ENCODE results near the gene ADPGK.

Gene ADPGK

DNA sequence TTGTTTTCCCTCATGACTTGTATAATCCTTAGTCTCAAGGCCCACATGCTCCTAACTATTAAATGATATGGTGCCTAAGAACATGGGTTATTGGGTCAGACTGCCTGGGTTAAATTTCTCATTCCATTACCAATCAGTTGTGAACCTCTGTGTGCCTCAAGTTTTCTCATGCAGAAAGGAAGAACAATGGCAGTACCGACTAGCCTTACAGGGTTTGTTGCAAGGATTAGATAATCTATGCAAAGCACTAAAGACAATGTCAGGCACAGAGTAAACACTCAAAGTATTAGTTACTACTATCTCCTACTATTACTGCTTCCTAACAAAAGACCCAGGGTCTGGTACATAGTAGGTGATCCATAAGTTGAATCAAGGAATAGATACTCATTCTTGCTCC lies 12.2 kb downstream of the ADPGK start:
- no peaks in the 10 kb centered on the region for H3K27me3 ChIP-seq (replicated peaks; ENCODE audit: control insufficient read depth, insufficient read depth, low read length)
- no peak overlapping the region for H3K9ac ChIP-seq (ENCODE audit: low read length)
- no peaks in the 10 kb centered on the region for H3K4me1 ChIP-seq (ENCODE audit: control insufficient read depth, insufficient read depth, low read length)
- H3K4me3 ChIP-seq (ENCODE audit: low read length): no peak overlapping the region
- no peak for DNase-seq (ENCODE audit: low read depth)
- peaks cover 92% of the 10 kb centered on the region for H3K36me3 ChIP-seq (ENCODE audit: control insufficient read depth, insufficient read depth, low read length, severe bottlenecking)
- peaks cover 23% of the 10 kb centered on the region for H3K9me3 ChIP-seq (ENCODE audit: control insufficient read depth, low read length)

DNA sequence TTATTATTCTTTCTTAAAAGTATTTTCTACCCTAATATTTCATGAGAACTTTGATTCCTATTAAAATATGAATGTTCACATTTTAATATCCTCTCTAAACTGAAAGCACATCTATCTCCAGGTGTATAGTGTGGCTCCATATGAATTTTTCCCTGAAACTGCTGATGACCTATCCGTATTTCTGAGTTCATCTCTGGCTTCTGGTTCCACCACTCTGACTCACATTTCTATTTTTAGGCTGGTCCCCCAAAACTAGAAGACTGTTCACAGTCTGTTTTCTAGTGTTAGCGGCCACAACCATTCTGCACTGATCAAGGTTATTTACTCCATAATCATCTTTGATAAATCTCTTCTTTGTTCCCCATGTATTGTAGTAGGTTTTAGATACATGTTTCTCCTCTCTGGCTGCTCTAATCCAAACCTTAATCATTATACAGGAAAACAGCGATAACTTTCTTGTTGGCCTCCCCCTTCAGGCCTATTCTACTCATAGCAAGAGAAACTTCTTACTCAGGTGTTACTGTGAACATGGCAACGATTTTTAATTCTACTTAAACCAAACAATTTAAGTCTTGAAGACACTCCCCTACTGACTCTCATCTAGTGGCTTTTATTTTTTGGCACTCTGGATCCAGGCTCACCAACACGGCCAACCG lies 12.8 kb downstream of the ADPGK start:
- no peak overlapping the region for H3K9ac ChIP-seq (ENCODE audit: low read length)
- H3K4me1 ChIP-seq (ENCODE audit: control insufficient read depth, insufficient read depth, low read length): no peaks in the 10 kb centered on the region
- peaks cover 24% of the 10 kb centered on the region for H3K9me3 ChIP-seq (ENCODE audit: control insufficient read depth, low read length)
- no peak for DNase-seq (ENCODE audit: low read depth)
- H3K27me3 ChIP-seq (replicated peaks; ENCODE audit: control insufficient read depth, insufficient read depth, low read length): no peaks in the 10 kb centered on the region
- H3K4me3 ChIP-seq (ENCODE audit: low read length): no peak overlapping the region
- H3K36me3 ChIP-seq (ENCODE audit: control insufficient read depth, insufficient read depth, low read length, severe bottlenecking): peaks cover 92% of the 10 kb centered on the region

DNA sequence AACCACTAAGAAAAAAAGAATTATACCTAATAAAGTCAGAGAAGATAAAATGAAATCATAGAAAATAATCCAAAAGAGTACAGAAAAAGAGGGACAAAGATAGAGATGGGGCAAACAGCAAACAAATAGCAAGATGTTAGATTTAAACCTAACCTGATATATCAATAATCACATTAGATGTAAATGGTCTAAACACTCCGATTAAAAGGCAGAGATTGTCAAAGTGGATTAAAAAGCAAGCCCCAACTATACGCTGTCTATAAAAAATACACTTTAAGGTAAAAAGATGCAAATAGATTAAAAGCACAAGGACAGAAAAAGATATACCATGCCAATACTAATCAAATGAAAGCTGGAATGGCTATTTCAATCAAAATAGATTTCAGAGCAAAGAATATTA lies 16.8 kb downstream of the ADPGK start:
- H3K36me3 ChIP-seq (ENCODE audit: control insufficient read depth, insufficient read depth, low read length, severe bottlenecking): peaks cover 95% of the 10 kb centered on the region

DNA sequence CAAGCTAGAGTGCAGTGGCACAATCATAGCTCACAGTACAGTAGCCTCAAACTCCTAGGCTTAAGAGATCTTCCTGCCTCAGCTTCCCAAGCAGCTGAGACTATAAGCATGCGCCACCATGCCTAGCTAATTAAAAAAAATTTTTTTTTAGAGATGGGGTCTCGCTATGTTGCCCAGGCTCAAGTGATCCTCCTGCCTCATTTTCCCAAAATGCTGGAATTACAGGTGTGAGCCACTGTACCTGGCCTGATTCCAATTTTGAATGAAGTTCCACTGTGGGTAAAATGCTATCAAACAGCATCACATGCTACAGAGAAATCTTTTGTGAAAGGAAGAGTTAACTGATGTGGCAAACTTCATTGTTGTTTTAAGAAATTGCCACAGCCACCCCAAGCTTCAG lies 17.5 kb downstream of the ADPGK start:
- no peaks in the 10 kb centered on the region for H3K4me1 ChIP-seq (ENCODE audit: control insufficient read depth, insufficient read depth, low read length)
- peaks cover 24% of the 10 kb centered on the region for H3K9me3 ChIP-seq (ENCODE audit: control insufficient read depth, low read length)
- H3K36me3 ChIP-seq (ENCODE audit: control insufficient read depth, insufficient read depth, low read length, severe bottlenecking): peaks cover 92% of the 10 kb centered on the region
- H3K9ac ChIP-seq (ENCODE audit: low read length): no peak overlapping the region
- H3K4me3 ChIP-seq (ENCODE audit: low read length): no peak overlapping the region
- H3K27me3 ChIP-seq (replicated peaks; ENCODE audit: control insufficient read depth, insufficient read depth, low read length): no peaks in the 10 kb centered on the region
- no peak for DNase-seq (ENCODE audit: low read depth)

More for the DNA sequence above, 16.8 kb downstream of the ADPGK start:
- Histone ChIP-seq H3K9me3 (ENCODE audit: control insufficient read depth, low read length) (peaks cover 24% of the 10 kb centered on the region), H3K9ac (ENCODE audit: low read length) (no peak overlapping the region), H3K27me3 (replicated peaks; ENCODE audit: control insufficient read depth, insufficient read depth, low read length) (no peaks in the 10 kb centered on the region), H3K4me1 (ENCODE audit: control insufficient read depth, insufficient read depth, low read length) (no peaks in the 10 kb centered on the region), H3K4me3 (ENCODE audit: low read length) (peak overlapping the region; percentile 24)
- no peak for DNase-seq (ENCODE audit: low read depth)

DNA sequence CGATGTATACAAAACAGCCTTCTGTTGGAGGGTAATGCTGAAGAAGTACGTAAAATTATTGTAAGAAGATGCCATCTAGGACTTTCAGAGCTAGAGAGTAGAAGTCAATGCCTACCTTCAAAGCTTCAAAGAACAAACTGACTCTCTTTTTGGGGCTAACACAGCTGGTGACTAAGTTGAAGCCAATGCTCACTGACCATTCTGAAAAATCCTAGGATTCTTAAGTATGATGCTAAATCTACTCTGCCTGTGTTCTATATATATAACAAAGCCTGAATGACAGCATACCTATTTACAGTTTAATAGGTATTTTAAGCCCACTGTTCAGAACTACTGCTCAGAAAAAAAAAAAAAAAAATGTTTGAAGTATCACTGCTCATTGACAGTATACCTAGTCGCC lies 18.9 kb downstream of the ADPGK start:
- no peak overlapping the region for H3K9ac ChIP-seq (ENCODE audit: low read length)
- H3K4me1 ChIP-seq (ENCODE audit: control insufficient read depth, insufficient read depth, low read length): no peaks in the 10 kb centered on the region
- peaks cover 24% of the 10 kb centered on the region for H3K9me3 ChIP-seq (ENCODE audit: control insufficient read depth, low read length)
- peaks cover 92% of the 10 kb centered on the region for H3K36me3 ChIP-seq (ENCODE audit: control insufficient read depth, insufficient read depth, low read length, severe bottlenecking)
- no peaks in the 10 kb centered on the region for H3K27me3 ChIP-seq (replicated peaks; ENCODE audit: control insufficient read depth, insufficient read depth, low read length)
- no peak overlapping the region for H3K4me3 ChIP-seq (ENCODE audit: low read length)
- DNase-seq (ENCODE audit: low read depth): peak; percentile 13

DNA sequence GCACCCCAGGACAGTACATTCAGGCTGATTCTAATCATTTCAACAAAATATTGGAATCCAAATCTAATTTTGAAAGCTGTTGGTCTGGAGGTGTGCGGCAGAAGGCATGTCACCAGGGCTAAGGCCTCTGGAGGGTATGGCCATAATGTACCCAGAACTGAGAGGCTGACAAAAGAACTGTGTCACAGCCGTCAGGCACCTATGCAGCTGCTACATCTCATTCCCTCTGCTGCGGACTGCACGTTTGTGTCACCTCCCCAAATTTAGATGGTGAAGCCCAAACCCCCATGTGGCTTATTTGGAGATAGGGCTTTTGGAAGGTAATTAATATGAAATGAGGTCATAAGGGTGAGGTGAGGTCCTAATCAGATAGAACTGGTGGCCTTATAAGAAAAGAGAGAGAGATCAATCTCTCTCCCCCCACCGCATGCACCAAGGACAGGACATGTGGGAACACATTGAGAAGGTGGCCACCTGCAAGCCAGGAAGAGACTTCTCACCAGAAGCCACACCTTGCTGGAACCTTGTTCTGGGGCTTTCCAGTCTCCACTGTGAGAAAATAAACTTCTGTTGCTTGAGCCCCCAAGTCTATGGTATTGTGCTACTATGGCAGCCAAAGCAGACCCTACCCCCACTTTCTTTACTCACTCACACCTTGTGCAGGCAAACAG lies 22.8 kb downstream of the ADPGK start:
- Histone ChIP-seq H3K36me3 (ENCODE audit: control insufficient read depth, insufficient read depth, low read length, severe bottlenecking) (peaks cover 74% of the 10 kb centered on the region), H3K9me3 (ENCODE audit: control insufficient read depth, low read length) (no peaks in the 10 kb centered on the region), H3K9ac (ENCODE audit: low read length) (no peak overlapping the region), H3K27me3 (replicated peaks; ENCODE audit: control insufficient read depth, insufficient read depth, low read length) (no peaks in the 10 kb centered on the region), H3K4me1 (ENCODE audit: control insufficient read depth, insufficient read depth, low read length) (peaks cover 24% of the 10 kb centered on the region), H3K4me3 (ENCODE audit: low read length) (no peak overlapping the region)
- DNase-seq (ENCODE audit: low read depth): no peak

DNA sequence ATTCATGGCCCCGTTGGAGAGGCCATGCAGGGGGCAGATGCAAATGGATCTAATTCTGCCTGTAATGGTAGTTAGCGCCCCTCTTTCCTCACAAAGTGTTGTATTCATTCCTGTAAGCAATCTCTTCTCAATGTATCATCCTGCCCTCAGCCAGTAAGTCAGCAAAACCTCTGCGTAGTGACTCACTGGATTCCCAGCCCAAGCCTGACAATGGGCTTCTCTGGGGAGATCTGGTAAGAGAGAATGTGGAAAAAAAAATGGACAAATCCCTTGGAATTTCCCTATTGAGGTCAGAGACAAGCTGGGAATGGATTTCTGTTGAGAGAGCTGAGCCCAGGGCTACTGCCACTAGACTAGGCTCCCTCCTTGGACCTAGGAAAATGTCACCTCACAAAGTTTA lies 25.4 kb downstream of the ADPGK start:
- H3K4me1 ChIP-seq (ENCODE audit: control insufficient read depth, insufficient read depth, low read length): peaks cover 24% of the 10 kb centered on the region
- H3K27me3 ChIP-seq (replicated peaks; ENCODE audit: control insufficient read depth, insufficient read depth, low read length): no peaks in the 10 kb centered on the region
- peak overlapping the region; percentile 63 for H3K4me3 ChIP-seq (ENCODE audit: low read length)
- H3K36me3 ChIP-seq (ENCODE audit: control insufficient read depth, insufficient read depth, low read length, severe bottlenecking): peaks cover 77% of the 10 kb centered on the region
- H3K9me3 ChIP-seq (ENCODE audit: control insufficient read depth, low read length): no peaks in the 10 kb centered on the region
- H3K9ac ChIP-seq (ENCODE audit: low read length): peak overlapping the region; percentile 19
- peak; percentile 74 for DNase-seq (ENCODE audit: low read depth)

DNA sequence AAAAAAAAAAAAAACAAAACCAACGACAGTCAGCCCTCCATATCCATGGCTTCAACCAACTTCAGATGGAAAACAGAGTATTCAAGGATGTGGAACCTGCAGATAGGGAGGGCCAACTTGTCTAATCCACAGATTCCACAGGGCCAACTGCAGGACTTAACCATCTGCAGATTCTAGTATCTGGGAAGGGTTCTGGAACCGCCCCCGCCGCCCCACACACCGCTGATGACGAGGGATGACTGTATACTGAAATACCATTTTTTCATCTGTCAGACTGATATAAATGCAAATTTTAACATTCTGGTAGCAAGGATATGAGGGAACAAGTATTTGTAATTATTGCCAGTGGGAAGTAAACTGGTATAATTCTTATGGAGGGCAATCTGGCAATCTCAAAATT lies 29.5 kb downstream of the ADPGK start:
- DNase-seq (ENCODE audit: low read depth): no peak
- Histone ChIP-seq H3K36me3 (ENCODE audit: control insufficient read depth, insufficient read depth, low read length, severe bottlenecking) (peaks cover 80% of the 10 kb centered on the region), H3K9ac (ENCODE audit: low read length) (no peak overlapping the region), H3K4me1 (ENCODE audit: control insufficient read depth, insufficient read depth, low read length) (peaks cover 22% of the 10 kb centered on the region), H3K4me3 (ENCODE audit: low read length) (no peak overlapping the region), H3K9me3 (ENCODE audit: control insufficient read depth, low read length) (no peaks in the 10 kb centered on the region), H3K27me3 (replicated peaks; ENCODE audit: control insufficient read depth, insufficient read depth, low read length) (no peaks in the 10 kb centered on the region)

DNA sequence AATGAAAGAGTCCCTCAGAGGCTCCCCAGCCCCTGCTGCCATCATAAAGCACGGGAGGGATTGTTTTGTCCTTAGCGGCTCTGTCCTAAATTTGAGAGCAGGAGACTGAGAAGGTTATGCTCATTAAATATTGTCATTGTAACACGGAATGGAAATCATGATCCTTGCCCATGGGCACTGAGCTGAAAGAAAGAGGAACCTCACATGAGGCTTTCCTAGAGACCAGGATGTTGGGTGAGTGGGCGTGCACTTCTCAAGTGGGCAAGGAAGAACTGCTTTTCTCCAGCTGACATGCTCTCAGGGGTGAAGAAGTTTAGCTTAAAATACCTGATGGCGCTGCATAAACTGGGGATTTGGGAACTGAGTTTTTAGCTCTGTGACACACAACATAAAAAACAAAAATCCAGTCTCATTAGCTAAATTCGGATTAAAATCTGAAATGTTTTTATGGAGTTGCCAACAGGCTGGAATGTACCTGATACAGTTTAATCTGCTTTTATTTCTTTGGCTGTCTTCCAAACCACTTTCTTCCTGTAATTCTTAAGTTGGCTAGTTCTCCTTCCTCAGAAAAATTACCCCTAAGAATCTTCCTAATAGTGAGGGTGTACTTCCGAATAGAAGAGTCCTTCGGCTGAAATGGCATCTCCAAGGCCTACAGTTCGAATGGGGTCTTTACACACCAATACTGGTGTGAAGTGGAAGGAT lies 31.7 kb downstream of the ADPGK start:
- no peak for DNase-seq (ENCODE audit: low read depth)
- Histone ChIP-seq H3K36me3 (ENCODE audit: control insufficient read depth, insufficient read depth, low read length, severe bottlenecking) (peaks cover 79% of the 10 kb centered on the region), H3K9me3 (ENCODE audit: control insufficient read depth, low read length) (no peaks in the 10 kb centered on the region), H3K9ac (ENCODE audit: low read length) (no peak overlapping the region), H3K4me1 (ENCODE audit: control insufficient read depth, insufficient read depth, low read length) (peaks cover 5% of the 10 kb centered on the region), H3K4me3 (ENCODE audit: low read length) (no peak overlapping the region), H3K27me3 (replicated peaks; ENCODE audit: control insufficient read depth, insufficient read depth, low read length) (no peaks in the 10 kb centered on the region)

DNA sequence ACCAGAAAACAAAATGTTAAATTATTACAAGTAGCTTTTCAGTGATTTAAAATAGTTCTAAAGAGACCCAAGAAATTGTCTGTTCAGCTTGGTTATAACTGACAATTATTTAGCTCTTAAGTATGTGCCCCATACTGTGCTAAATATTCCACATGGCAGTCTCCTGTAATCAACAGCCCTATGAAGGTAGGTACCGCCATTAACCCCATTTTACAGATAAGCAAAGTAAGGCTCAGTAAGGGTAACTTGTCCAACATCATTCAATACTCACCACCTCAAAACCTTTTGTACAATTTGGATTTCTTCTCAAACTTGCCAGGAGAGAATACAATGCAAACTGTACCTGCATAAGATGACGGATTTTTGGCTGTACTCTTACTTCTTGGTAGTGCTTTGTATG lies 33.9 kb downstream of the ADPGK start:
- Histone ChIP-seq H3K4me3 (ENCODE audit: low read length) (no peak overlapping the region), H3K4me1 (ENCODE audit: control insufficient read depth, insufficient read depth, low read length) (no peaks in the 10 kb centered on the region), H3K36me3 (ENCODE audit: control insufficient read depth, insufficient read depth, low read length, severe bottlenecking) (peaks cover 63% of the 10 kb centered on the region), H3K27me3 (replicated peaks; ENCODE audit: control insufficient read depth, insufficient read depth, low read length) (no peaks in the 10 kb centered on the region), H3K9me3 (ENCODE audit: control insufficient read depth, low read length) (no peaks in the 10 kb centered on the region), H3K9ac (ENCODE audit: low read length) (no peak overlapping the region)
- DNase-seq (ENCODE audit: low read depth): no peak

DNA sequence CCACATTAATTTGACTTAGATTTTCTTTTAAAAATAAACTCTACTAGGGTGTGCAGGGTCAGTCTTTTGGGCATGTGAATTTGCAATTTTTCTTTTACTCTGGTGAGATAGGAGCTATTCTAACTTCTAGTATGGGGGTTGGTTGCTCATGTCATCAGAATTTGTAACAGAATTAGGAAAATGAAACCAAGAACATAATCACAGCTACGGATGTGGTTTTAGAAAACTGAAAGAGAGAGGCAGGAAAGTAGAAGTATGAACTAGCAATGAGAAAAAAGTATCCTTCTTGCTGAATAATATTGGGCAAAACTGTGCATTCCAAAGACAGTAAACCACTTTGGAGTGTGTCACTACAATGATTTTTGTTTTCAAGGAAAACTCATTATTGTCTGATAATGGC lies 43.3 kb downstream of the ADPGK start:
- no peak overlapping the region for H3K4me3 ChIP-seq (ENCODE audit: low read length)
- no peak for DNase-seq (ENCODE audit: low read depth)
- H3K36me3 ChIP-seq (ENCODE audit: control insufficient read depth, insufficient read depth, low read length, severe bottlenecking): peaks cover 58% of the 10 kb centered on the region
- H3K27me3 ChIP-seq (replicated peaks; ENCODE audit: control insufficient read depth, insufficient read depth, low read length): no peaks in the 10 kb centered on the region
- H3K4me1 ChIP-seq (ENCODE audit: control insufficient read depth, insufficient read depth, low read length): no peaks in the 10 kb centered on the region
- no peaks in the 10 kb centered on the region for H3K9me3 ChIP-seq (ENCODE audit: control insufficient read depth, low read length)
- no peak overlapping the region for H3K9ac ChIP-seq (ENCODE audit: low read length)
